IgD-negative memory B cell (primary cell): ENCODE data around the gene NINJ2. TPM values are rescaled to one million over a fixed set of nuclear protein-coding genes. Genes with fewer than 3 reads are reported as not detected.
A peak's percentile ranks its signal among the peaks of the same experiment; 100 is the strongest.

Source experiments
- H3K27ac Mint-ChIP-seq, 3 donors: one replicate each; pipeline ENCODE4 v1.8.0; 2020 to 2022; ENCODE audit warnings: mild to moderate bottlenecking in 3 of 3, mixed read lengths in 3 of 3, moderate library complexity in 1 of 3
- H3K27me3 Mint-ChIP-seq: one replicate; pipeline ENCODE4 v1.8.0; 2021; ENCODE audit warnings: mixed read lengths
- H3K36me3 Mint-ChIP-seq: one replicate; pipeline ENCODE4 v1.8.0; 2020; ENCODE audit warnings: mild to moderate bottlenecking, mixed read lengths
- H3K4me1 Mint-ChIP-seq, 3 donors: one replicate each; pipeline ENCODE4 v1.8.0; 2020 to 2022; ENCODE audit warnings: mixed read lengths in 3 of 3, mild to moderate bottlenecking in 1 of 3
- H3K4me3 Mint-ChIP-seq, 4 donors: one replicate each; pipeline ENCODE4 v1.8.0; 2020 to 2022; ENCODE audit warnings: mild to moderate bottlenecking in 4 of 4, mixed read lengths in 4 of 4, moderate library complexity in 3 of 4
- H3K9me3 Mint-ChIP-seq, 3 donors: one replicate each; pipeline ENCODE4 v1.8.0; 2020 to 2021; ENCODE audit warnings: mixed read lengths in 3 of 3, mild to moderate bottlenecking in 1 of 3
- polyA plus RNA-seq: library from polyadenylated mRNA; unstranded; fragments of 300-500 nt; fragmentation: Illumina TruSeq; gene quantifications from one replicate; pipeline ENCODE4 v1.2.3, GENCODE V29; 2021

The NINJ2 gene
- polyA plus RNA-seq, 1 donor from 2014 or later: 15.8 TPM

DNA sequence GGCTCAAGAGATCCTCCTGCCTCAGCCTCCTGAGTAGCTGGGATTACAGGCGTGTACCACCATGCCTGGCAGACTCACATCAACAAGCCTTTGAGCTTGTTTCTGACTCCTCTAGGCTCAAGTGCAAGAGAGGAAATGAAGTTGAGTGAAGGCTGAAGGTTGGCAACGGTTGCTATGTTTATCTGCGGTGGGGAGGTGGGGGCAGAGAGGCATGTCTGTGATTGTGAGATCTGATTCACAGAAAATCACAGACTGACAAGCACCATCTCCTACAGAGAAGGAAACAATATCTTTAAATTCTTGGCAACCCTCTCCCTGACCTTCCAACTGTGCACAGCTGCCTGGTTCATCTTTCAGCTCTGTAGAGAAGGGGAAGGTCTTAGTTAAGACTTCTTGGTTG is 22.1 kb upstream of the NINJ2 start:
- peak overlapping the region; percentile 98 to 99 (median 99) for H3K27ac Mint-ChIP-seq
- peak overlapping the region; percentile 65 to 89 (median 85) for H3K4me3 Mint-ChIP-seq
- peaks cover 18 to 42% (median 41%) of the 10 kb centered on the region in 3 donors for H3K4me1 Mint-ChIP-seq
- no peaks in the 10 kb centered on the region for H3K36me3 Mint-ChIP-seq
- H3K9me3 Mint-ChIP-seq: no peaks in the 10 kb centered on the region
- no peaks in the 10 kb centered on the region for H3K27me3 Mint-ChIP-seq

DNA sequence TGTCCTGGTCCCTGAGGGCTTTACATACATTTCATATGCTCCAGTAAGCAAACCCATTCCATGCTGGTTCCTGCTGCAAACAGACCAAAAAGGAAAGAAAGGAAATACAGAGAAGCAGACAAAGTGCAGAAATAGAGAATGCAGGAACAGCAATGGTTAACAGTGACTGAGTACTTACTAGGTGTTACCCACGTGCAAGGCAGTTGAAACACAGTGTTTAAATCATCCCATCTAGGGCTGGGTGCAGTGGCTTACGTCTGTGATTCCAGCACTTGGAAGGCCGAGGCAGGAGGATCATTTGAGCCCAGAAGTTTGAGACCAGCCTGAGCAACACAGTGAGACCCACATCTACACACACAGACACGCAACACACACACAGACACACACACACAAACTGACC is 21.2 kb upstream of the NINJ2 start:
- H3K36me3 Mint-ChIP-seq: no peaks in the 10 kb centered on the region

GRCh38 chr12:681568-682256 is 18.5 kb upstream of the NINJ2 start:
- H3K27me3 Mint-ChIP-seq: no peaks in the 10 kb centered on the region
- H3K4me3 Mint-ChIP-seq: peak overlapping the region; percentile 57 to 81 (median 72)
- H3K4me1 Mint-ChIP-seq: peaks cover 31 to 58% (median 50%) of the 10 kb centered on the region in 3 donors
- peak overlapping the region; percentile 74 to 98 (median 95) for H3K27ac Mint-ChIP-seq
- no peaks in the 10 kb centered on the region for H3K36me3 Mint-ChIP-seq
- no peaks in the 10 kb centered on the region for H3K9me3 Mint-ChIP-seq

More for the DNA sequence above, 21.2 kb upstream of the NINJ2 start:
- Mint-ChIP-seq H3K4me3 (peak overlapping the region in 3 of 4 donors; percentile 59 to 65 (median 65)), H3K27me3 (no peaks in the 10 kb centered on the region), H3K4me1 (peaks cover 19 to 45% (median 43%) of the 10 kb centered on the region in 3 donors), H3K9me3 (no peaks in the 10 kb centered on the region), H3K27ac (peak overlapping the region; percentile 98 to 99 (median 99))

GRCh38 chr12:678747-679712 is 15.8 kb upstream of the NINJ2 start:
- Mint-ChIP-seq H3K4me1 (peaks cover 26 to 45% (median 38%) of the 10 kb centered on the region in 3 donors), H3K27me3 (no peaks in the 10 kb centered on the region), H3K9me3 (no peaks in the 10 kb centered on the region), H3K27ac (peak overlapping the region in 2 of 3 donors; percentile 36 to 76), H3K4me3 (peak overlapping the region in 3 of 4 donors; percentile 49 to 80 (median 61)), H3K36me3 (no peaks in the 10 kb centered on the region)

- Mint-ChIP-seq H3K9me3 (no peaks in the 10 kb centered on the region), H3K36me3 (no peaks in the 10 kb centered on the region), H3K27me3 (no peaks in the 10 kb centered on the region), H3K27ac (no peak overlapping the region), H3K4me1 (peaks cover 39 to 50% (median 43%) of the 10 kb centered on the region in 3 donors), H3K4me3 (no peak overlapping the region)
Measured at GRCh38 chr12:675562-675961, 12.3 kb upstream of the NINJ2 start.

GRCh38 chr12:674272-674781 is 11.1 kb upstream of the NINJ2 start:
- Mint-ChIP-seq H3K27ac (peak overlapping the region; percentile 27 to 95 (median 88)), H3K4me3 (peak overlapping the region; percentile 10 to 88 (median 66)), H3K4me1 (peaks cover 37 to 47% (median 43%) of the 10 kb centered on the region in 3 donors), H3K27me3 (no peaks in the 10 kb centered on the region), H3K36me3 (no peaks in the 10 kb centered on the region), H3K9me3 (no peaks in the 10 kb centered on the region)

- H3K4me3 Mint-ChIP-seq: peak overlapping the region; percentile 10 to 88 (median 81)
- no peaks in the 10 kb centered on the region for H3K36me3 Mint-ChIP-seq
- H3K4me1 Mint-ChIP-seq: peaks cover 36 to 46% (median 43%) of the 10 kb centered on the region in 3 donors
- H3K27me3 Mint-ChIP-seq: no peaks in the 10 kb centered on the region
- peak overlapping the region; percentile 27 to 95 (median 88) for H3K27ac Mint-ChIP-seq
- H3K9me3 Mint-ChIP-seq: no peaks in the 10 kb centered on the region
Measured at GRCh38 chr12:673849-674248, 10.6 kb upstream of the NINJ2 start.

DNA sequence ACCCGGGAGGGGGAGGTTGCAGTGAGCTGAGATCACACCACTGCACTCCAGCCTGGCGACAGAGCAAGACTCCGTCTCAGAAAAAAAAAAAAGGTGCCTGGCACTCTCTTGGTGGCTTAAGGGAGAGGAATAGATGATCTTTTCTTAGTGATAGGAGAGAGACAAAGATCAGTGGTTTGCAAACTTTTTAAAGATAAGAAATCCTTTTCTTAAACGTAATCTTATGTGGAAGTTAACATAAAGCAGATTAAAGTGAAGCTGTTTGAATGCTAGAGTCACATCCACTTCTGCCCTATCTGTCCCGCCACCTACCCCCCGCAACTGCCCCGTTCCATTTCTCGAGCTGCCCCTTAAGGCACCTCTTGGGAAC is 6.3 kb upstream of the NINJ2 start:
- Mint-ChIP-seq H3K36me3 (peaks cover 1% of the 10 kb centered on the region), H3K4me3 (peak overlapping the region in 1 of 4 donors; percentile 3), H3K27ac (peak overlapping the region; percentile 70 to 87 (median 84)), H3K27me3 (no peaks in the 10 kb centered on the region), H3K4me1 (peaks cover 52 to 64% (median 62%) of the 10 kb centered on the region in 3 donors), H3K9me3 (no peaks in the 10 kb centered on the region)

DNA sequence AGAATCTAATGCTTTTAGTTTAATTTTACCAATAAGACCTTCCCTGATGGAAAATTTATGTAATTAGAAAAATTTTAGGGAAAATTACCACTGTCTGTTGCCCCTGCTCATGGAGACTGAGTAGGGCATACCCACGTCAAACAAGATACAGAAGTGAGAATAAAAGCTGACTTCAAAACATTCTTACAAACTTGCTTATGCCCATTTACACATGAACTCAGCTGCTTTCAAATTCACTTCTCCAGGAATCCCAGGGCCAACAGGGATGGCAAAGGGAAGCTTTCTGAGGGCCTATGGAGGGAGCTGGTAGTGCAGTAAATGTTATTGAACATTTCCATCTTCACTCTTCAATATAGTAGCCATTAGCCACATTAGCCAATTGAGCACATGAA is 4.8 kb upstream of the NINJ2 start:
- Mint-ChIP-seq H3K9me3 (no peaks in the 10 kb centered on the region), H3K4me1 (peaks cover 38 to 55% (median 53%) of the 10 kb centered on the region in 3 donors), H3K4me3 (peak overlapping the region in 1 of 4 donors; percentile 49), H3K27me3 (no peaks in the 10 kb centered on the region), H3K27ac (peak overlapping the region in 1 of 3 donors; percentile 27), H3K36me3 (peaks cover 1% of the 10 kb centered on the region)

DNA sequence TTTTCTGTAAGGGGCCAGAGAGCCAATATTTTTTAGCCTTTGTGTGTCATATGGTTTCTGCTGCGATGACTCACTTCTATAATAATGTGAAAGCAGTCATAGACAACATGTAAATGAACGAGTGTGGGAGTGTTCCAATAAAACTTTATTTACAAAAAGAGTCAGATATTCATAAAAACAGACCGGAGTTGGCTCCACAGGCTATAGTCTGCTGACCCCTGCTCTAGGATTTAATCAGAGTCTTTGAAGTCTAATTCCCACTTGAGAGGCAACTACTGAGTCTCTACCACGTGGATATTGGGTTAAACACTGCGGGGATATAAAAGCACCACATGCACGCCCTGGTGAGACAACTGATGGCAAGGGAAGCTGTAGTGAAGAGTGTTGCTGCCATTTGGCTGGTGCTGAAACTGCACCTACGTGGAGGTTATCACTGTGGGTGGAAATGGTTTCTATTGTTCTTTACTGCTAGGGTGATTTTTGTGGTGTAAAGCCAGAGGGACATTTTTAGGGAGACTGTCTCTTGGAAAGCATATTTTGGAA is 3.6 kb upstream of the NINJ2 start:
- peaks cover 40 to 46% (median 46%) of the 10 kb centered on the region in 3 donors for H3K4me1 Mint-ChIP-seq
- H3K27ac Mint-ChIP-seq: peak overlapping the region; percentile 27 to 78 (median 46)

DNA sequence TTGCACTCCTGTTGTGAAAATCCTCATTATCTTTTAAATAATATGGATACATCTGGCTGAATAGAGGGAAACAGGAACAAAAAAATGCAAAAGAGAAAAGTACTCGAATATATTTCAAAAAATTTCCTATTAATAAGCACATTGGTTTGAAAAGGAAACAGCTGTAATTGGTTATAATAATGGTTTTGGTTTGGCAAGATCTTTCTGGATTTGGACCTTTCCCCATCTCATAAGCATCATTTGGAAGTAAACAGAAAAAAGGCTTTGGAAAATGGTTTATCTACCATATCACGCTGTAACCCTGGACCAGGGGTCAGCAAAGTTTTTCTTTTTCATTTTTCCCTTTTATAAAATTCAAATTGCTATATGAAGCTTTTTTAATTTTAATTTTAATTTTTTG is 2.8 kb upstream of the NINJ2 start:
- peaks cover 45 to 49% (median 48%) of the 10 kb centered on the region in 3 donors for H3K4me1 Mint-ChIP-seq
- no peak overlapping the region for H3K27ac Mint-ChIP-seq
- peaks cover 1% of the 10 kb centered on the region for H3K36me3 Mint-ChIP-seq
- peak overlapping the region in 1 of 4 donors; percentile 52 for H3K4me3 Mint-ChIP-seq
- no peaks in the 10 kb centered on the region for H3K9me3 Mint-ChIP-seq
- no peaks in the 10 kb centered on the region for H3K27me3 Mint-ChIP-seq

More for the DNA sequence above, 3.6 kb upstream of the NINJ2 start:
- Mint-ChIP-seq H3K36me3 (peaks cover 1% of the 10 kb centered on the region), H3K9me3 (no peaks in the 10 kb centered on the region), H3K27me3 (no peaks in the 10 kb centered on the region), H3K4me3 (peak overlapping the region in 3 of 4 donors; percentile 53 to 91 (median 86))

- peaks cover 45 to 46% (median 45%) of the 10 kb centered on the region in 3 donors for H3K4me1 Mint-ChIP-seq
- H3K4me3 Mint-ChIP-seq: peak overlapping the region in 1 of 4 donors; percentile 74
- H3K27me3 Mint-ChIP-seq: no peaks in the 10 kb centered on the region
- peaks cover 1% of the 10 kb centered on the region for H3K36me3 Mint-ChIP-seq
- H3K27ac Mint-ChIP-seq: peak overlapping the region in 1 of 3 donors; percentile 59
- no peaks in the 10 kb centered on the region for H3K9me3 Mint-ChIP-seq
Measured at GRCh38 chr12:664779-665092, 1.5 kb upstream of the NINJ2 start.

GRCh38 chr12:664075-664778 is 982 bp upstream of the NINJ2 start:
- Mint-ChIP-seq H3K9me3 (no peaks in the 10 kb centered on the region), H3K36me3 (peaks cover 1% of the 10 kb centered on the region), H3K4me1 (peaks cover 46 to 50% (median 47%) of the 10 kb centered on the region in 3 donors), H3K27me3 (no peaks in the 10 kb centered on the region), H3K27ac (peak overlapping the region in 1 of 3 donors; percentile 71), H3K4me3 (peak overlapping the region in 1 of 4 donors; percentile 63)
